Measurements from ENCODE around the gene CDK18. TPM values are rescaled to one million over a fixed set of nuclear protein-coding genes. Genes with fewer than 3 reads are reported as not detected.

Gene CDK18
- total RNA-seq, 1 donor from 2014 or later, result 180 TPM

- peak; percentile 34 for DNase-seq (ENCODE audit: missing footprints)
- intact Hi-C loops (cut with DNase I), result no loop called here
- ATAC-seq, result no peak
Observed at GRCh38 chr1:205531191-205532025, 26.9 kb downstream of the CDK18 start.

GRCh38 chr1:205532026-205532898 is 27.8 kb downstream of the CDK18 start:
- intact Hi-C loops (cut with DNase I), result no loop called here
- ATAC-seq (no peak), DNase-seq (ENCODE audit: missing footprints) (peak; percentile 69)

- peak; percentile 43 for DNase-seq (ENCODE audit: missing footprints)
- intact Hi-C loops (cut with DNase I), result no loop called here
- ATAC-seq, result no peak
Observed at GRCh38 chr1:205532996-205533735, 28.7 kb downstream of the CDK18 start.

GRCh38 chr1:205533748-205534443 is 29.4 kb downstream of the CDK18 start:
- intact Hi-C loops (cut with DNase I), result no loop called here
- peak; percentile 70 for DNase-seq (ENCODE audit: missing footprints)
- no peak for ATAC-seq

- intact Hi-C loops (cut with DNase I), result no loop called here
Observed at GRCh38 chr1:205534444-205534985, 30.0 kb downstream of the CDK18 start.

DNA sequence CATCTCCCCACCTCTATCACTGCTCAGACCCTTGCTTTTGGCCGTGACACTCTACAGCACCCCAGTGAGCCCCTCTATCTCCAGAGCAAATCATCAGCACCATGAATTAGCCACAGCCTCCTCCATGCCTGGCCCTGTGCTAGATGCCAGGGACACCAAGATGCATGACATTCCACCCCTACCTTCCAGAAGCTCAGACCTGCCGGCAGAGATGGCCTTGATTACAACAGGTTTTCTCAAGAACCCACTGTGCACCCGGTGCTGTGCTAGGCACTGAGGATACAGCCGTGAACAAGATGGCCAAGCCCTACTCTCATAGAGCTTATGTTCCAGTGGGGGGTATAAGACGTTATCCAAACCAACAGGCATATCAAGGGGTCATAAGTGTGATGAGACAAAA is 30.6 kb downstream of the CDK18 start:
- intact Hi-C loops (cut with DNase I), result no loop called here
- ATAC-seq (no peak), DNase-seq (ENCODE audit: missing footprints) (no peak)

More at GRCh38 chr1:205534444-205534985, 30.0 kb downstream of the CDK18 start:
- DNase-seq (ENCODE audit: missing footprints) (peak; percentile 45), ATAC-seq (no peak)

DNA sequence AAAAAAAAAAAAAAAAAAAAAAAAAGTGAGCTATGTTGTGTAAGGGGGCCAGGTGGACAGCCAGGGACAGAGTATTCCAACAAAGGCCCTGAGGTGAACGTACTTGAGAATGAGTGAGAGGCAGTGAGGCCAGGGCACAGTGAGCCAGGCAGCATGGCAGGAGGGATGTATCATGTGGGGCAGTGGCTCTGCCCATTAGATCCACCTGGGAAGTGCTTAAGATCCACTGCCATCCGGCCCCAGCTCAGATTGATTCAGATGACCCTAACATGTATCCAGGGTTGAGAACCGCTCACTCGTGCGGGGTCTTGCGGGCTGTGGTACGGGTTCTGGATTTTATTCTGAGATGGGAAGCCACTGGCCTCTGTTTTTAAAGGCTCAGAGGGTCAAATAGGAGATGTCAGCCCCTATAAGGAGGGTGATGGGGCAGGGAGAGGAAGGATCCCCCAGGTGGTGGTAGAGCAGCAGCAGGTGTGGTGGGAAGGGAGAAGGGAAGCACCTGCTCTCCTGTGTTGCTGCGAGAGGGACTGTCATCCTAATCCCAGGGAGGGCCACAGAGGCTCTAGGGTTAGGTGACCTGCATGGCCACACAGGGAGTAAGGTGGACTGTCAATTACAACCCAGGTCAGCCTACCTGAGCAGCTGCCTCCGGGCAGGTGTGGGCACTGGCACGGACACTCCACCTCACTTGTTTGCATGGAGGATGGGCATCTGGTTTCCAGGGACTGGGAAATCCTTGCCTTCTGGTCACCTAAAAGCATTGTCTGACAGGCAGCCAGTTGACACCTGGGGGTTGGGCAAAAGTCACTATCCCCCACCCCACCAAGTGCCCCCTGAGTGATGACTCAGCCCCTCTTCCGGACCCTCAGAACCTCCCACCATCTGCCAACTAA is 31.6 kb downstream of the CDK18 start:
- ATAC-seq, result no peak
- intact Hi-C loops (cut with DNase I), result no loop called here

DNA sequence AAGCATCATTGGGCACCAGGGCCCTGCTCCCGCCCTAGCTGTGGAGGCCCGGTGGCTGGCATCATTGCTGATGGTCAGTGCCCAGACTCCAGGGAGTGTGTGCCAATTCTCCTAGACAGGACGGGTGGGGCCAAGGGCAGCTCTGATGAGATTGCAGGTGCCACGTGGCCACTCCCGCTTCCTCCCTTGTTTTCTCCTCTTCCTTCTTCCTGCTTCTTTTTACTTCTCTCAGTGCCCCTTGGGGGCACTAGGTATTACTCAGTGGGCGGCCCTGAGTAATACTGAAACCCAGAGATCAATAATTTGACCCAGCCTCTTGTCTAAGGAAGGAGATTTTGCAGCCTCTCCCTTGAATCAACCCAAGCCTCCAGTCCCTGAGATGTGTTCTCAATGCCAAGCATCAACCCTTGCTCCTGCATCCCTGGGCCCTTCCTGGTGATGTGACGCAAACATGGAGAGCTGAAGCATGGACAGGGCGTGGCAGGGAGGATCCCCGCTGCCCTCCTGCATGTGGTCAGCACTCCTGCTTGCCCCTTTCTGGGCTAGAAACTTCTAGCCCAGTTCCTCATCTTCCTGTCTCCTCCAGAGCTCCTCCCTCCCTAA is 32.4 kb downstream of the CDK18 start:
- intact Hi-C loops (cut with DNase I), result no loop called here
- ATAC-seq (peak; percentile 41), DNase-seq (ENCODE audit: missing footprints) (no peak)

More for the DNA sequence above, 31.6 kb downstream of the CDK18 start:
- DNase-seq (ENCODE audit: missing footprints), result peak; percentile 50

DNA sequence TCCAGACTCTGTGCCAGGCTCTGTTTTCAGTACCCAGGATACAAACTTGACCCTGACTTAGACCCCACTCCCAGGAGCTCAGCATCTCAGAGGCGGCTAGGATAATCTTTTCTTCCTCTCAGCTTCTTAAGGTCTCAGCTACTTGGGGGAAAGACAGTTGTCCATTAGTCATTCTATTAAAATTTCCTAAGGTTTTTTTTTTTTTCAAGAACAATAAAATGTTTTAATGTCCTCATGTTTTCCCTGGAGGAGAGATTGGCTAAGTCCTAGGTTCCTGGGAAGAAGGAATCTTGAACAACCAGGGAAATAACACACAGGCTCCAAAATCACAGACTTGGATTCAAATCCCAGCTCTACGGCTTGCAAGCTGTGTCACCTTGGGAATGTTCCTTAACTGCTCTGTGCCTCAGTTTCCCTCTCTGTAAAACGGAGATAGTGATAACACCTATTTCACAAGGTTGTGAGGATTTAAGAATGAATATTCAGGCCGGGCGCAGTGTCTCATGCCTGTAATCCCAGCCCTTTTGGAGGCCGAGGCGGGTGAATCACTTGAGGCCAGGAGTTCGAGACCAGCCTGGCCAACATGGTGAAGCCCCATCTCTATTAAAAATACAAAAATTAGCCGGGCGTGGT is 33.0 kb downstream of the CDK18 start:
- ATAC-seq (no peak), DNase-seq (ENCODE audit: missing footprints) (no peak)
- intact Hi-C loops (cut with DNase I), result no loop called here

DNA sequence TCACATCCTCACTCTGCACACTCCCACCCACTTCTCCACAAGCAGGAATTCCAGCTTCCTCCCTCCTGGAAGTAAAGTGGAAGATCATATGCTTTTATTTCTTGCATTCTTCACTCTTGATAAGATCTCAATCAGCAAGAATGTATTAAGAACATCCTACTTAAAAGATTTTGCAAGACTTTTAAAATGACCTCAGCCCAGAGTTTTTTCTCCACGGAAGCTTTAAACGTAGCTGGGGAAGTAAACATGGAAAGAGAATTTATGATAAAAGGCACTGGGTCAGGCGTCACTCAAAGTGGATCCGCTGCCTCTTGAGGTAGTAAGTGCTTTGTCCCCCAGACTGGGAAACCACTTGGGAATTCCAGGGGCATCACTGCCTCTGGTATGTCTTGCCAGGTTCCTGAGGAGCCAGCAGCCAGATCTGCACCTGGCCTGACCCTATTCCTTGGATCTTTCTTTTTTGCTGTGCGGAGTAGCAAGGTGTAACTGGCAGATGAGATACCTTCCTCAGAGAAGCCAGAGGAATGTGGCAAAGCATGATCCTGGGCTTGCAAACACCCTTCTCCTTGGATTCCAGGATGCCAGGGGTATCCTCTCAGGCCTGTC is 33.9 kb downstream of the CDK18 start:
- intact Hi-C loops (cut with DNase I), result no loop called here
- ATAC-seq (no peak), DNase-seq (ENCODE audit: missing footprints) (peak; percentile 35)

DNA sequence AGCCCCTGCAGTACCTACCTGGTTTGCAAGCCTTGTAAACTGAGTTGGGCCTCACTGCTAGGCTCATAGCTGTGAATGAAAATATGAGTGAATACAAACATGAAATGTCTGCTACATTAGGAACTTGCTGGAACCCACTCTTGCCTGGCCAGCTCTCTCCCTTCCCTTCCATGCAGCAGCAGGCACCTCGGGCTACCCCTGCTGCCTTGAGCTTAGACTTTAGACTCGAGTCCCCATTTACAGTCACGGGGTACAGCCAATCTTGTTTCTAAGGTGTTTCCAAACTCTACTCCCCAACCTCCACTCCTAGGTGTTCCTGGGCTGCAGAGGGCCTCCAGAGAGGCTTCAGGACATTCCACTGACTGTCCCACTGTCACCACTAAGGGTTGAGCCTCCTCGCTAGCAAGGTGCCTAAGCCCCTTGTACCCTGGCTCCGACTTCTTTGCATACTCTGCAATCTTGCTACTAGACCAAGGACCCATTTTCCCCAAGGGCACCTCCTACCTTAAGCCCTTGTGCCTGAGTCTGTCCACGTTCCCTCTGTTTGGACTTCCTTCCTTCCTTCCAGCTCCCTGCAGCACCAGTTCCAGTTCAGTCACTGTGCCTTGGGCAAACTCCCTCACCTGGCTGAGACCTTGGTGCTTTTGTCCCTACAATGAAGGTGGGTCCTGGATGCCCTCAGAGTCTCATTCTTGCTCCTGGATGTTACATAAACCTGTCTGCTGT is 36.9 kb downstream of the CDK18 start:
- intact Hi-C loops (cut with DNase I), result loop anchor here (5.0 kb wide), 1 partner anchor 41 kb away; no protein-coding TSS in a partner anchor
- DNase-seq (ENCODE audit: missing footprints), result peak; percentile 16

GRCh38 chr1:205542367-205542766 is 37.9 kb downstream of the CDK18 start:
- intact Hi-C loops (cut with DNase I), result loop anchor here (5.0 kb wide), 1 partner anchor 40 kb away; no protein-coding TSS in a partner anchor
- DNase-seq (ENCODE audit: missing footprints) (peak; percentile 43), ATAC-seq (no peak)

More for the DNA sequence above, 36.9 kb downstream of the CDK18 start:
- ATAC-seq, result no peak

DNA sequence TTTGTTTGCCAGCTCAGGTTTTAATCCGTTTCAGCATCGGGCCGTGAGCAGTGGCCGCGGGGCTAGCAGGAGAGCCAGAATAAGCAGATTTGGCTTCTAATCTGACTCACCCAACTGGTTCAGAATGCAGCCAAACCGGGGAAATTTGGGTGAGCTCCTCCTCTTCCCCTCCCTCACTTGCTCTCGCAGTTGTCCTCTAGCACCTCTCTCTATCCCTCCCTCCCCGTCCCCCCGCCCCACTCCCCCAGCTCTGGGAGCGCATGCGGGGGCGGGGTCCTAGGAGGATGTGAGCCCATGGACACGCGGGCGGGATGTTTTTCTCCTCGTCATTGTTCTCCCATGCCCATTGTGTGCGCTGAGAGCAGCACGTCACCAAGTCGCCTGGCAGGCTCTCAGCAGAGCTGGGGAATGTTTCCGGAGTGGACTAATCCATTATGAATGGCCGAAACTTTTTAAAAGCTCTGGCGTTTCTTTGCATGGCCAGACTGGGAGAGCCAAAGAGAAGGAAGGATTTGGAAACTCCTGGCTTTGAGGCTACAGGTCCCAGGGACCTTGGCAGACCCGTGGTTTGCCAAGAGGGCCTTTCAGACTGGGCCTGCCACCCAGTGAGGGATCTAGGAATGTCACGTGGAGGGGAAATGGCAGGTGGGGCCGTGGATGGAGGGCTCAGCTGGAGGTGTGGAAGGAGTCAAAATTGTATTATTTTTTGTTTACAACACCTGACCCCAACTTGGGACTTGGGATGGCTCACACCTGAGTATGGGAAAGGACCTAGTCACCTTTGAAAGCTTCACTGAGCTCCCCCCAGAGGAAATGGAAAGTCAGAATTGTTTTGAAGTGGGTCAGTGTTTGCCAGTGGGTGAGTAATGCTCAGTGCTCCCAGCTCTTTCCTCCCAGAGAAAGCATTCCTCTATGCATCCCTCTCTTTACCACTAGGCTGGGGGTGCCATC is 39.2 kb downstream of the CDK18 start:
- DNase-seq (ENCODE audit: missing footprints) (peak; percentile 83), ATAC-seq (peak; percentile 85)
- intact Hi-C loops (cut with DNase I), result loop anchor here (5.0 kb wide), 1 partner anchor 39 kb away; no protein-coding TSS in a partner anchor
